ENCODE measurements around the gene TMEM231. TPM values are rescaled to one million over a fixed set of nuclear protein-coding genes. Genes with fewer than 3 reads are reported as not detected.
"Not testable (repeated sequence)": the region's sequence is repeated elsewhere in the genome, so short reads cannot be mapped to it uniquely, and the experiment has no call there.

The TMEM231 gene
- total and polyA plus RNA-seq, 8 donors = 8.2 to 25.8 (median 22.6) TPM

GRCh38 chr16:75503801-75504200, 52.3 kb downstream of the TMEM231 start:
- Histone ChIP-seq H3K4me1 (peaks cover 0 to 14% of the 10 kb centered on the region in 2 donors), H3K36me3 (no peaks in the 10 kb centered on the region), H3K4me3 (no peak overlapping the region), H3K9me3 (no peaks in the 10 kb centered on the region), H3K27ac (no peak overlapping the region), H3K27me3 (no peaks in the 10 kb centered on the region)
- no peak for TF ChIP-seq CTCF (IDR thresholded peaks at IDR 0.05)
- intact Hi-C loops (cut with DNase I) = no loop called here
- DNase-seq = no peak
- ATAC-seq = no peak

GRCh38 chr16:75502916-75503605, 53.0 kb downstream of the TMEM231 start:
- no peak overlapping the region for H3K4me3 ChIP-seq
- DNase-seq (peak in 1 of 4 donors; percentile 0), ATAC-seq (no peak)
- TF ChIP-seq CTCF (IDR thresholded peaks at IDR 0.05) = no peak
- H3K4me1 ChIP-seq = peaks cover 0 to 14% of the 10 kb centered on the region in 2 donors
- H3K27ac ChIP-seq = no peak overlapping the region
- intact Hi-C loops (cut with DNase I) = no loop called here
- H3K36me3 ChIP-seq = no peaks in the 10 kb centered on the region
- H3K27me3 ChIP-seq = no peaks in the 10 kb centered on the region
- no peaks in the 10 kb centered on the region for H3K9me3 ChIP-seq

- H3K36me3 ChIP-seq; H3K27ac ChIP-seq; H3K9me3 ChIP-seq; H3K4me3 ChIP-seq; H3K27me3 ChIP-seq; ATAC-seq; intact Hi-C loops (cut with DNase I): not testable (repeated sequence)
- peaks cover 0 to 10% of the 10 kb centered on the region in 2 donors for H3K4me1 ChIP-seq
- DNase-seq = peak in 2 of 4 donors; percentile 8 to 77
Measured at GRCh38 chr16:75501820-75502219, 54.2 kb downstream of the TMEM231 start.

GRCh38 chr16:75501359-75501758, 54.7 kb downstream of the TMEM231 start:
- DNase-seq (peak in 1 of 4 donors; percentile 6), ATAC-seq (no peak)
- no peak for TF ChIP-seq CTCF (IDR thresholded peaks at IDR 0.05)
- peaks cover 0 to 6% of the 10 kb centered on the region in 2 donors for H3K4me1 ChIP-seq
- H3K9me3 ChIP-seq = no peaks in the 10 kb centered on the region
- no peak overlapping the region for H3K27ac ChIP-seq
- intact Hi-C loops (cut with DNase I) = no loop called here
- H3K4me3 ChIP-seq = no peak overlapping the region
- no peaks in the 10 kb centered on the region for H3K36me3 ChIP-seq
- no peaks in the 10 kb centered on the region for H3K27me3 ChIP-seq

GRCh38 chr16:75498605-75499322, 57.3 kb downstream of the TMEM231 start:
- DNase-seq (peak in 1 of 4 donors; percentile 39), ATAC-seq (peak; percentile 64)

GRCh38 chr16:75497558-75497957, 58.5 kb downstream of the TMEM231 start:
- no peak overlapping the region for H3K27ac ChIP-seq
- ATAC-seq (no peak), DNase-seq (no peak)
- no peaks in the 10 kb centered on the region for H3K9me3 ChIP-seq
- intact Hi-C loops (cut with DNase I) = no loop called here
- no peaks in the 10 kb centered on the region for H3K36me3 ChIP-seq
- peaks cover 0 to 37% of the 10 kb centered on the region in 2 donors for H3K27me3 ChIP-seq
- H3K4me1 ChIP-seq = peaks cover 2 to 11% of the 10 kb centered on the region in 2 donors
- H3K4me3 ChIP-seq = no peak overlapping the region
- no peak for TF ChIP-seq CTCF (IDR thresholded peaks at IDR 0.05)

More at GRCh38 chr16:75498605-75499322, 57.3 kb downstream of the TMEM231 start:
- peaks cover 0 to 25% of the 10 kb centered on the region in 2 donors for H3K27me3 ChIP-seq
- H3K4me3 ChIP-seq; intact Hi-C loops (cut with DNase I); H3K9me3 ChIP-seq; H3K36me3 ChIP-seq; H3K27ac ChIP-seq: not testable (repeated sequence)
- H3K4me1 ChIP-seq = peaks cover 2 to 11% of the 10 kb centered on the region in 2 donors
